T-helper 17 cell (primary cell): ENCODE data around the gene AUTS2. TPM values are rescaled to one million over a fixed set of nuclear protein-coding genes. Genes with fewer than 3 reads are reported as not detected.
"Not testable (repeated sequence)": the region's sequence is repeated elsewhere in the genome, so short reads cannot be mapped to it uniquely, and the experiment has no call there.

Experiments used
- ATAC-seq: fragments of 150-1000 bp; cut with Tn5 transposase; 2 replicates; pipeline ENCODE4 v1.10.0; 2021; ENCODE audit warnings: mild to moderate bottlenecking, moderate library complexity
- DNase-seq, 3 donors: peaks; one replicate each; pipeline versions ENCODE4 v3.0.0 to v3.0.0-alpha.2; 2020 to 2021
- H3K9me3 ChIP-seq: one replicate; pipeline ENCODE4 v1.7.0; 2013; ENCODE audit warnings: low read length, mild to moderate bottlenecking; ENCODE audit not compliant: control insufficient read depth, poor library complexity, severe bottlenecking
- H3K27ac Mint-ChIP-seq: one replicate; pipeline ENCODE4 v1.8.0; 2022; ENCODE audit warnings: mild to moderate bottlenecking, moderate library complexity, mixed read lengths
- H3K27me3 Mint-ChIP-seq: one replicate; pipeline ENCODE4 v1.8.0; 2022; ENCODE audit warnings: mixed read lengths
- H3K36me3 Mint-ChIP-seq: one replicate; pipeline ENCODE4 v1.8.0; 2022; ENCODE audit warnings: low read depth, mixed read lengths
- H3K4me1 Mint-ChIP-seq: one replicate; pipeline ENCODE4 v1.8.0; 2022; ENCODE audit warnings: mild to moderate bottlenecking, mixed read lengths
- H3K4me3 Mint-ChIP-seq: one replicate; pipeline ENCODE4 v1.8.0; 2022; ENCODE audit warnings: mild to moderate bottlenecking, moderate library complexity, mixed read lengths
- total RNA-seq, 4 donors: library from RNA in 2 of 4; stranded (reverse) in 2 of 4; gene quantifications; one replicate each; pipeline ENCODE4 v1.2.3 and lab custom pipeline; 2022 to 2026

Gene AUTS2
- total RNA-seq, 2 donors from 2014 or later, result 84.2 to 89.5 TPM

DNA sequence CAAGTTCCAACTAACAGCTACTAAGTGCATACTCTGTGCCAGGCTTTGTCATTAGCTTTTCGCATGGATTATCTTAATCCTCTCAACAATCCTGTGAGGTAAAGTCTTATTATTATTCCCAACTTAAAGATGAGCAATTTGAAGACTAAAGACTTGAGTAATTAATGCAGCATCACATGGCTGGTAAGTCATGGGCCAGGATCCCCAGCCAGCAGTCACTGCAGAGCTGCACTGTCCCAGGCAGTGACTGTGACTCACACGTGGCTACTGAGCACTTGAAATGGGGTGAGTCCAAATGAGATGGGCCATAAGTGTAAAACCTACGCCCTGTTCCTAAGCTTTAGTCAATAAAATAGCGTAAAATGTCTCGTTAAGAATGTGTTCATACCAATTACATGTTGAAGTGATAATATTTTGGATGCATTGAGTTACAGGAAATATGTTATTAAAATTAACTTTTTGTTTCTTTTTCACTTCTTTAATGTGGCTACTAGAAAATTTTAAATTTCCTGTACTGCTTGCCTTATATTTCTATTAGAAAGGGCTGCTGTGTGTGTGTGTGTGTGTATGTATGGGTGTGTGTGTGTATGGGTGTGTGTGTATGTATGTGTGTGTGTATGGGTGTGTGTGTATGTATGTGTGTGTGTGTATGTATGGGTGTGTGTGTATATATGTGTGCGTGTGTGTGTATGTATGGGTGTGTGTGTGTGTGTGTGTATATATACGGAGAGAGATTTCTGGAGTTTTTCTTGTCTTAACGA is 756.3 kb downstream of the AUTS2 start:
- DNase-seq (no peak), ATAC-seq (peak; percentile 57)
- Mint-ChIP-seq H3K27ac (peak overlapping the region; percentile 6), H3K4me1 (peaks cover 4% of the 10 kb centered on the region), H3K27me3 (no peaks in the 10 kb centered on the region), H3K36me3 (no peaks in the 10 kb centered on the region), H3K4me3 (no peak overlapping the region)
- H3K9me3 ChIP-seq, result no peaks in the 10 kb centered on the region

DNA sequence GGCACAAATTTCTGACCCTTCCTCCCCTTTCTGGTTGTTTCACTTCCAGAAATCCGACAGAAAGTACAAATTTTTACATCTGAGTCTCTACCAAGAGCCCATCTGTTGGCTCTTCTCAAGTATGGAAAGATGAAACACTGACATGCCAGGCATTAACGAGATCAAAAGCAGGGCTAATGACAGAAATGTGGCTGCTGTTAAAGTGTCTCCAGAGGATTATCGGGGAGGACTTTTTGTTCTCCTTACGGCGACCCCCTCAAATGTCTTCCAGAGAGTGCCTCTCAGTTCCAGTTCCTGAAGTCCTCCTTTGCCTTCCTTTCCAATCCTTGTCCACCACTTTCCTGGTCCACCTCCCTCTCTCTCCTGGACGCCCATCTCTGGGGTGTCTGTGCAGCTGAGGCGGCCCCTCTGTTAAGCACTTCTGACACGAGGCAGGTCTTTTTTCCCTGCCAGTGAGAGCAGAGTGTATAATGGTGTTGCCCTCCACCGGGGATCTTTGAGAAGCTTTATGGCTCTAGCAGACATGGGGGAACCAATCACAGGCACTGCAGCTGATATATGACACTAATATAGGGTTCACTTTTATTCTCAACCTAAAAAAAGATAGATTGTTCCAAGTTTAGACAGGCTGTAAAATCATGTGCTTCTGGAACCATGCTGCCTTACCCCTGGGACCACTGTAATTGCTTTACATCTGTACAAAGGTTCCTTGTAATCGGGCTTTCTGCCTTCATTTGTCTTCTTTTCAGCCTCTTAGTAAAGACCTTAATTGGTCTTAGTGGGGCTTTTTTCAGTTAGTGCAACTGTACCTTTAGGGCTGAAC is 757.1 kb downstream of the AUTS2 start:
- Mint-ChIP-seq H3K27ac (peak overlapping the region; percentile 6), H3K27me3 (no peaks in the 10 kb centered on the region), H3K4me3 (no peak overlapping the region)

DNA sequence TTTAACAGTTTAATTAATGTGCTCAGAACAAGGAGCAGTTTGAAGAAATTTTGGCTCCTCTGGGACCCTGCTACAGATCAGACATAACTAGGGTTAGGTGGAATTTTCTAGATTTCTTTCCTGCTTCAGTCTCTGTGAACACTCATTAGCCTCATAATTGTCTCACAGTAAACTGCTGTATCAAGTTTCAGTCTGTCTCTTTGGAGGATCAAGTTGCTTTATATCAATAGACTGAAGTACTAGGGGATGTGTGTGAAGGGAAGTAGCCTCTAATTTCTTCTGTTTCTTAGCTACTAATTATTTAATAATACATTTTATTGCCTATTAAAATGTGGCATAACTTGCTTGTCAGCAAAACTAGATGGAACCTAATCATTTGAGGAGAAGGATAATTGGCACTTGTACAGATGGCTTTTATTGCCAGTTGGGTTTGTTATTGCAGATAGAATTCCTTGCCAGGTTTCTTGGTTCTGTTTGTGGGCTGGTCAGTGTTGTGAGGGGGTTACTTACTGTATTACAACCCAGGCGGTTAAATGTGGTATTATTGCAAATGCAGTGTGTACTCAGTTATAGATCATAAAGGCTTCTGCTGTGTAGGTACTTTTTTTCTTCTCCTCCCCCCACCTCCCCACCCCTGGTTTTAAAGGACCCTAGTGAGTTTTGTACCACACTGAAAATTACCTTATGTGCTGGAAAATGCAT is 758.0 kb downstream of the AUTS2 start:
- DNase-seq (no peak), ATAC-seq (no peak)
- no peaks in the 10 kb centered on the region for H3K27me3 Mint-ChIP-seq
- H3K27ac Mint-ChIP-seq, result no peak overlapping the region
- H3K4me1 Mint-ChIP-seq, result peaks cover 4% of the 10 kb centered on the region
- H3K4me3 Mint-ChIP-seq, result no peak overlapping the region
- H3K36me3 Mint-ChIP-seq, result no peaks in the 10 kb centered on the region
- H3K9me3 ChIP-seq, result no peaks in the 10 kb centered on the region

More for the DNA sequence above, 757.1 kb downstream of the AUTS2 start:
- DNase-seq, result no peak
- Mint-ChIP-seq H3K4me1 (peaks cover 4% of the 10 kb centered on the region), H3K36me3 (no peaks in the 10 kb centered on the region)
- H3K9me3 ChIP-seq, result no peaks in the 10 kb centered on the region
- no peak for ATAC-seq

DNA sequence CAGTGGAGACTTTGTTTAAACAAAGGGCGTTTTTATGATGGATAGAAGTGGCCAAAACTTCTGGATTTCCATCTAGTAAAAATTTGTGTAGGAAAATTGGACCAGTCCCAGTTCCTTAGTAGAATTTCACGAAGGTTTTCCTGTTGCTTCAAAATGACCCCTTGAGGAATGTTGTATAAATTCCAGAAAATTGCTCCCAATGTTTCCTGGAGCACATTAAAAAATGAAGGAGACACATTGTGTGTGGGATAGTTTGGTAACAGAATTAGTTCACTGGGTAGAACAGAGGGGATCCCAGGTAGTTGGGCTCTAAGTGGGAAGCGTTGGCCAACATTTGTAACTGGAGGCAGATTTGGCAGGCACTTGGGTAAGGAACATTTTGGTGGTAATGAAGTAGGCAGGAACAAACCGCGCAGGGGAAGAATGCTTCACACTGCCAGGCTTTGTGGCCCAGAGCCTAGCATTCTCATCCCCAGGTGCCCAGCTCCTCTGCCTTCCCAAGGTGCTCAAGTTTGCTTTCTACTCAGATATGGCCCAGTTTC is 758.6 kb downstream of the AUTS2 start:
- no peak overlapping the region for H3K27ac Mint-ChIP-seq
- DNase-seq (no peak), ATAC-seq (no peak)
- no peak overlapping the region for H3K4me3 Mint-ChIP-seq
- peaks cover 4% of the 10 kb centered on the region for H3K4me1 Mint-ChIP-seq
- no peaks in the 10 kb centered on the region for H3K36me3 Mint-ChIP-seq
- H3K27me3 Mint-ChIP-seq, result no peaks in the 10 kb centered on the region
- no peaks in the 10 kb centered on the region for H3K9me3 ChIP-seq

DNA sequence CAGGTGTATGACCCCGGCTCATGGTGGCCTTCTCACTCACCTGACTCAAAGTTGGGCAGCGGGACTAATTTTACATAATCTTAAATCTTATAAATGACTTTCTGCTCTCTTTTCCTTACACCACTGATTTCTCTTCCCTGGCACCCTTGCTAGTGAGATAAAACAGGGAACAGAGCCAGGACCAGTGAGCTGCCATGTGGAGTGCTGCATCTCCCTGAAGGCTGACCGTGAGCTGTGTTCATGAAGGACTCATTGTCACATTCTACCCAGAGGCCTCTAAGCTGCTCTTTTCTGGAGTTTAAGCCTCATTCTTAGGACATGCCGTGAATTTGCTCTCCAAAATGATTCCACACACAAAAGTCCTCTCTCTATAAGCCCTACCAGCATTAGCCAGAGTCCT is 762.3 kb downstream of the AUTS2 start:
- peaks cover 2% of the 10 kb centered on the region for H3K9me3 ChIP-seq
- ATAC-seq, result no peak
- H3K4me3 Mint-ChIP-seq, result no peak overlapping the region
- H3K36me3 Mint-ChIP-seq, result no peaks in the 10 kb centered on the region
- no peak for DNase-seq
- H3K27me3 Mint-ChIP-seq, result no peaks in the 10 kb centered on the region
- H3K27ac Mint-ChIP-seq, result no peak overlapping the region
- H3K4me1 Mint-ChIP-seq, result peaks cover 3% of the 10 kb centered on the region

DNA sequence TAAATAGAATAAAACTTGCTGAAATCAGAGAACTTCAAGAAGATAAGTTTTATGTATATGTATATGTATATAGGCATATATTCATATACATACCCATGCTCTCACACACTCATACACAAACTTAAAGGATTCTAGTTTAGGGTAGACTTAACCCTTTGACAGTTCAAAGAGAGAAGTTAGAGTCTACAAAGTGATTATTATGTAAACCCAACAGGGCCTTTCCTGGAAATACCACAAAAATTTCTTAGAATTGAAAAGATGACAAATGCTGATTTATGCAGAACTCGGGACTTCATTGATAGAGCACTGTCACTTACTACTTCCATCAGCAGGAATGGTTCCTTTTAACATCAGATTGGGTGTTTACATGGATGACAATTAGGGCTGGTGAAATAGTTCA is 763.5 kb downstream of the AUTS2 start:
- Mint-ChIP-seq H3K27ac (no peak overlapping the region), H3K27me3 (no peaks in the 10 kb centered on the region), H3K4me3 (no peak overlapping the region), H3K4me1 (peaks cover 3% of the 10 kb centered on the region), H3K36me3 (no peaks in the 10 kb centered on the region)
- H3K9me3 ChIP-seq, result peaks cover 2% of the 10 kb centered on the region
- DNase-seq (no peak), ATAC-seq (no peak)

DNA sequence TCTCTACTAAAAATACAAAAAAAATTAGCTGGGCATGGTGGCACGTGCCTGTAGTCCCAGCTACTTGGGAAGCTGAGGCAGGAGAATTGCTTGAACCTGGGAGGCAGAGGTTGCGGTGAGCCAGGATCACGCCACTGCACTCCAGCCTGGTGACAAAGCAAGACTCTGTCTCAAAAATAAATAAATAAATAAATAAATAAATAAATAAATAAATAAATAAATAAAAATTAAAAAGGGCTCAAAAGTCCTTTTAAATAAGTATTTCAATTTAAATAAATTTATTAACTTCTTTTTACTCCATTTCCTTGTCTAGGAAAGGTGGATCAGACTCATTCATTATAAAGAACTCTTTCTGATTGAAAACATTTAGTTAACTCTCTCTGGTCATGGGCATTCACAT is 766.1 kb downstream of the AUTS2 start:
- H3K9me3 ChIP-seq, DNase-seq, H3K27ac Mint-ChIP-seq, ATAC-seq, H3K27me3 Mint-ChIP-seq, H3K4me1 Mint-ChIP-seq, H3K36me3 Mint-ChIP-seq, H3K4me3 Mint-ChIP-seq: not testable (repeated sequence)

DNA sequence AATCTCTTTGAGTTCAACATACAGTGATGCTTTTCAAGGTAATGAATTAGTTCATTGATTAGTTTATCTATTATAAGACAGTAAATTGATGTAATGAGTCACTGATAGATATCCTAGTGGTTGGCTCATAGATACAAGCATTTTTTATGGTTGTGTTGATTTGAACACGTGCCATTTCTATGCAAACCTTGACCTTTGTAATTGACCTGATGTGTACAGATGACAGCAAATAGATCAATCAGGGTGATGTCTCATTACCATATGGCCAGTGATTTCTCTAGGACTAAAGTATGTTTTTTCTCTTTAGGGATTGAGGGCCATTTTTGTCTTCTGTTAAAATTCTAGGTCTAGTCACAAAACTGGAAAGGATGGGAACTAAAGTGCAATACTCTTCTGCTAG is 773.4 kb downstream of the AUTS2 start:
- no peaks in the 10 kb centered on the region for H3K9me3 ChIP-seq
- Mint-ChIP-seq H3K4me1 (no peaks in the 10 kb centered on the region), H3K36me3 (no peaks in the 10 kb centered on the region), H3K4me3 (no peak overlapping the region), H3K27me3 (no peaks in the 10 kb centered on the region), H3K27ac (no peak overlapping the region)
- ATAC-seq (no peak), DNase-seq (no peak)

DNA sequence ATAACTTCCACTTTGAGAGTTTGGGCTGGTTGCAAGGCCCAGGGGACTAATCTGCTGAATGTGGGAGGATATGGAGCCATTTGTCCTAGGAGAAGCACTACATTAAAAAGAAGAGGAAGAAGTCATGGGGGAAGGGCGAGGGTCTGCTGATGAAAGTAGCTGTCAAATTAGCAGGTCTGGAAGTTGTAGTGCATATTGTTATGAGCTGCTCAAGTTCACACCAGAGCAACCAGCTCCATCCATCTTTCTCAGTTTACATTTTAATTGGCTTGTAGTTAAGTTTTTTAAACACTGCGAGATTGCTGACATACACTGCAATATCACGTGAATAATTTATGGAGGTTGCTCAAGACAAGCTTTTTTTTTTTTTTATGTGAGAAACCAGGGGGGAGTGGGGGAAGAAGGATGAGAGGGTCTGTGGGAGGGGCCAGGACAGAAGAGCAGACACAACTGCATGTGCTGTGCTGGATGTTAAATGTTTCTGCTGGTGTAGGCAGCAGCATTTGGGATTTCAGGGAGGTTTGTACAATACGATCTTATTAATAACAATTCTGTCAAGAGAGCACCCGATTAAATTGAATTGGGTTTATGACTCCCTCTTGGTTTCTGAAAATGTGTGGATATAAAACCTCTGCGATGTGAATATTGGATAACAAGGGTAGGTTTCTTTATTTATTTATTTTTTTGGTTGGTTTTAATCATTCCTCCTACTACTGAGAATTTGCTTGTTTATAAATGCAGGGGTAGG is 774.7 kb downstream of the AUTS2 start:
- DNase-seq (no peak), ATAC-seq (no peak)
- Mint-ChIP-seq H3K4me1 (no peaks in the 10 kb centered on the region), H3K27ac (no peak overlapping the region), H3K27me3 (no peaks in the 10 kb centered on the region), H3K4me3 (no peak overlapping the region), H3K36me3 (no peaks in the 10 kb centered on the region)
- H3K9me3 ChIP-seq, result no peaks in the 10 kb centered on the region

DNA sequence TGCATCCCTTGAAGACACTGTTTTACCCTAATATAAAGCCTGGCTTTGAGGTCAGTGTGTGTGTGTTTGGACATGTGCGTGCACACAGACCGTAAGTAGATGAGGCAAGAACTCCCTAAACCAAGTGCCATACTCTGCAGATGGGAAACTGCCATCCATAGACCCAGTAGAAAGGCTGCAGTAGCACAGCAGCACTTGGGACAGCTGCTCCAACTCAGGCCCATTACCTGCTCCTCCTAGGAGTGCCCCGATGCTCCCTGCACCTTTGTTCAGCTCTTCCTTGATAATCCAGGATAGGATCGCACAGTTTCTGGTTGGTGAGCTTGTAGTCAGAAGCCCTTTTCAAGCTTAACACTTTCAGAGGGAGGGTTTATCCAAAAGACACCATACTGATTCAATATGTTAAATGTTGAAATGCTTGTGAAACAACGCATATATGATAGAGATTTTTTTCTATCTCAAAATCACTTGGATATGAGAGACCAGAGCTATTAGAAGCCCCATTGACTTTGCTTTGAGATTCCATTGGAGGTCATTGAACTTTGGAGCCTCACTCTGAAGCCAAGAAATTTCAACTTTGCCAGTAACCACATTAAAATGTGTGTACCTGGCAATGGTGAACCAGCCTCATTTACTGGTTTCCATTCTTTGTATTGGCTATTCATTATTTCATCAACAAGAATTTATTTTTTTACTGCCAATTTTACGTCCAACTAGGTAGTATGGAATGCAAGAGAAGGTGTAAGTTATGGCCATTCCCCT is 776.7 kb downstream of the AUTS2 start:
- no peaks in the 10 kb centered on the region for H3K4me1 Mint-ChIP-seq
- ATAC-seq (no peak), DNase-seq (no peak)
- H3K4me3 Mint-ChIP-seq, result no peak overlapping the region
- no peaks in the 10 kb centered on the region for H3K36me3 Mint-ChIP-seq
- H3K27ac Mint-ChIP-seq, result no peak overlapping the region
- no peaks in the 10 kb centered on the region for H3K9me3 ChIP-seq
- H3K27me3 Mint-ChIP-seq, result no peaks in the 10 kb centered on the region

DNA sequence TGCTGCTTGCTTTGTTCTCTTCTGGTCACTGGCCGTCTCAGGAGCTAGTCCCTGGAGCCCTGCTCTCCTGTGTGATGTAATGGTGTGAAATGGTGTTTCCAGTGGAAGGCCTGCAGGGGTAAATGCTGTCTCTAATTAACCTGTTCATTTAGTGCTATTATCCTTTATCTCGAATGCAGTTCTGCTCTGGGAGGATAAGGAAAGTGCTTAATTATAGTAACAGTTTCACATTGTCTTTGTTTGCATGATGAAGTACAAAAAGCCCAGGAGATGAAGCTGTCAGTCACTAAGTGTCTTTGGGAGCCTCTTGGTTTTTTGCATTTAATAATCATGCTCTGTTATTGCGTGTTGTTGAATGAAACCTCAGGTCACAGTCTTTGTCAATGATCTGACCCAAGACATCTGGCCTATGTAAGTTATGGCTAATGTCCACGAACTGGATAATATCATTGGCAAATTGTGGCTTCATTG is 778.3 kb downstream of the AUTS2 start:
- no peaks in the 10 kb centered on the region for H3K9me3 ChIP-seq
- ATAC-seq (no peak), DNase-seq (no peak)
- no peak overlapping the region for H3K27ac Mint-ChIP-seq
- H3K36me3 Mint-ChIP-seq, result no peaks in the 10 kb centered on the region
- H3K4me3 Mint-ChIP-seq, result no peak overlapping the region
- H3K4me1 Mint-ChIP-seq, result no peaks in the 10 kb centered on the region
- no peaks in the 10 kb centered on the region for H3K27me3 Mint-ChIP-seq

DNA sequence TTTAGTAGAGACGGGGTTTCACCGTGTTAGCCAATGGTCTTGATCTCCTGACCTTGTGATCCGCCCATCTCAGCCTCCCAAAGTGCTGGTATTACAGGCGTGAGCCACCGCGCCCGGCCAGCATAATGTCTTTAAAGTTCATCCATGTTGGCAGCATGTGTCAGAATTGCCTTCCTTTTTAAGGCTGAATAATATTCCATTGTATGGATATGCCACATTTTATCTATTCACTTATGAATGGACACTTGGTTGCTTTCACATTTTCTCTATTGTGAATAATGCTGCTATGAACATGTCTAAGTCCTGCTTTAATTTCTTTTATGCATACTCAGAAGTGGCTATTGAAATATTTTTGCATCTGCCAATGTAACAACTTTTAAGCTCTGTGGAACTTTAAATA is 779.7 kb downstream of the AUTS2 start:
- no peaks in the 10 kb centered on the region for H3K4me1 Mint-ChIP-seq
- no peak overlapping the region for H3K4me3 Mint-ChIP-seq
- ATAC-seq, result no peak
- no peaks in the 10 kb centered on the region for H3K36me3 Mint-ChIP-seq
- H3K27ac Mint-ChIP-seq, result no peak overlapping the region
- DNase-seq, result no peak
- H3K9me3 ChIP-seq, result no peaks in the 10 kb centered on the region
- no peaks in the 10 kb centered on the region for H3K27me3 Mint-ChIP-seq
